ENCODE results near the gene PRKCE. TPM values are rescaled to one million over a fixed set of nuclear protein-coding genes. Genes with fewer than 3 reads are reported as not detected.

Gene PRKCE
- total and polyA plus RNA-seq, 2 donors (not counting 3 experiments of a cell fraction or from before 2014, with no cell fraction given) = 27.9 to 33.9 TPM

DNA sequence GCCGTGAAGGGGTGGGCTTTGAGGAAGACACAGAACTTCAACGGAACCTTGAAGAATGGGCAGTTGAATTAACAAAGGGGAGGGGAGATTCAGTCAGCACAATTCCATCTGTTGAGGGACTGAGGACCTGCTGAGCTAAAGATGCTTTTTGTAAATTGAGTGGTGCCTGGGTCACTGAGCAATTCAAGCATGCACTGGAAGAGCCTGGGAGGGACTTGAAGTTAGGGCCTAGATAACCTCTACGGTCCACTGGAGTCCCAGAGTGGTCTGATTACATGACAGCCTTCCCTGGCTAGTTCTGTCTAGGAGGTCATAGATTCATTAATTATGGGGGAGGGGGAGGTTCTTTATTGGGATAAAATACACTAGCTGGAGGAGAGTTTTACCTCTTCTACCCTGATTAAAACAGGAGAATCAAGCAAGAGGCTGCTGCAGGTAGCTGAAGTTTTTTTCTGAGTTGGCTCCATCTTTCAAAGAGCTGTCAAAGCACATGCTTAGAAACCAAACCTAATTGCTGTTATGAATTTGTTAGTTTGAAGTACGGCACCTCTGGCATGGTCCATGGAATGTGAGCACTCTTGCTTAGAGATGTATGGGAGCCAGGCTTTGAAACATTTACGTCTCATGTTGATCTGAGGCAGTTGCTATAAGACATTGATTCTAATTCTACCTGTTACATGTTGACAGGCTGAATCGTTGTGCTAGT, 290.2 kb downstream of the PRKCE start:
- TF ChIP-seq MYC (IDR thresholded peaks at IDR 0.05; ENCODE audit: low read depth, low read length) = no peak
- TF ChIP-seq, protein P1, sequence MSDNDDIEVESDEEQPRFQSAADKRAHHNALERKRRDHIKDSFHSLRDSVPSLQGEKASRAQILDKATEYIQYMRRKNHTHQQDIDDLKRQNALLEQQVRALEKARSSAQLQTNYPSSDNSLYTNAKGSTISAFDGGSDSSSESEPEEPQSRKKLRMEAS (IDR thresholded peaks at IDR 0.05; ENCODE audit: insufficient read depth, insufficient read length) = no peak
- no peak for TF ChIP-seq GATA2 (IDR thresholded peaks at IDR 0.05; ENCODE audit: insufficient read depth, insufficient read length, low read depth, low read length)
- TF ChIP-seq FOS (IDR thresholded peaks at IDR 0.05; ENCODE audit: borderline replicate concordance, insufficient read depth, low read length) = no peak
- no peak for TF ChIP-seq EZH2 (IDR thresholded peaks at IDR 0.05; ENCODE audit: borderline replicate concordance, low read depth, low read length, severe bottlenecking)
- no peak for TF ChIP-seq POLR2A (IDR thresholded peaks at IDR 0.05; ENCODE audit: low read depth, low read length)
- TF ChIP-seq, protein P2, sequence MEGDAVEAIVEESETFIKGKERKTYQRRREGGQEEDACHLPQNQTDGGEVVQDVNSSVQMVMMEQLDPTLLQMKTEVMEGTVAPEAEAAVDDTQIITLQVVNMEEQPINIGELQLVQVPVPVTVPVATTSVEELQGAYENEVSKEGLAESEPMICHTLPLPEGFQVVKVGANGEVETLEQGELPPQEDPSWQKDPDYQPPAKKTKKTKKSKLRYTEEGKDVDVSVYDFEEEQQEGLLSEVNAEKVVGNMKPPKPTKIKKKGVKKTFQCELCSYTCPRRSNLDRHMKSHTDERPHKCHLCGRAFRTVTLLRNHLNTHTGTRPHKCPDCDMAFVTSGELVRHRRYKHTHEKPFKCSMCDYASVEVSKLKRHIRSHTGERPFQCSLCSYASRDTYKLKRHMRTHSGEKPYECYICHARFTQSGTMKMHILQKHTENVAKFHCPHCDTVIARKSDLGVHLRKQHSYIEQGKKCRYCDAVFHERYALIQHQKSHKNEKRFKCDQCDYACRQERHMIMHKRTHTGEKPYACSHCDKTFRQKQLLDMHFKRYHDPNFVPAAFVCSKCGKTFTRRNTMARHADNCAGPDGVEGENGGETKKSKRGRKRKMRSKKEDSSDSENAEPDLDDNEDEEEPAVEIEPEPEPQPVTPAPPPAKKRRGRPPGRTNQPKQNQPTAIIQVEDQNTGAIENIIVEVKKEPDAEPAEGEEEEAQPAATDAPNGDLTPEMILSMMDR (IDR thresholded peaks at IDR 0.05; ENCODE audit: extremely low read depth in 1 of 2, insufficient read depth in 1 of 2, low read depth in 1 of 2, low read length in 2 of 2) = no peak
- TF ChIP-seq JUN (IDR thresholded peaks at IDR 0.05; ENCODE audit: borderline replicate concordance, insufficient read depth, insufficient read length, low read depth) = no peak
- no peak for TF ChIP-seq POLR2AphosphoS5 (IDR thresholded peaks at IDR 0.05; ENCODE audit: insufficient read depth, low read depth, low read length)
- peak; percentile 28 for FAIRE-seq
- peak overlapping the region; percentile 41 for H3K27ac ChIP-seq (ENCODE audit: insufficient read depth, low read depth, low read length)
- no TSS peak for BruUV-seq (replicated peaks)
- ChIA-PET POLR2A (no interaction called here), CTCF (interaction anchor here (1.7 to 1.9 kb wide), 2 partner anchors 163 to 356 kb away, joined by 4 to 6 read pairs; no protein-coding TSS in a partner anchor)
- H3K9ac ChIP-seq (replicated peaks; ENCODE audit: extremely low read depth, insufficient read depth, low read length) = no peak overlapping the region
- H3K79me2 ChIP-seq (ENCODE audit: control insufficient read depth, insufficient read depth, low read length) = no peaks in the 10 kb centered on the region
- H2AFZ ChIP-seq (ENCODE audit: low read depth, low read length) = no peak overlapping the region
- H3K9me3 ChIP-seq (replicated peaks; ENCODE audit: control insufficient read depth, insufficient read depth, low read length) = no peaks in the 10 kb centered on the region
- H4K20me1 ChIP-seq (replicated peaks; ENCODE audit: control insufficient read depth, extremely low read depth, insufficient read depth, low read length) = no peaks in the 10 kb centered on the region
- no peak overlapping the region for H3K4me3 ChIP-seq (replicated peaks in 1 of 3; ENCODE audit: insufficient read depth in 1 of 3, low read depth in 1 of 3, low read length in 3 of 3)
- no peaks in the 10 kb centered on the region for H3K36me3 ChIP-seq (ENCODE audit: control insufficient read depth in 2 of 2, extremely low read depth in 1 of 2, insufficient read depth in 2 of 2, low read length in 2 of 2)
- H3K4me2 ChIP-seq (ENCODE audit: insufficient read depth, low read length) = no peak overlapping the region
- dilution Hi-C loops (cut with MboI; ENCODE audit: extremely low pct_ligation_motif_present, low sequenced_read_pairs) (no loop called here), intact Hi-C loops (cut with micrococcal nuclease) (no loop called here)
- DNase-seq (ENCODE audit: low read depth, low spot score) = no peak
- H3K9me1 ChIP-seq (replicated peaks; ENCODE audit: control insufficient read depth, extremely low read depth, insufficient read depth, low read length) = no peaks in the 10 kb centered on the region
- H3K4me1 ChIP-seq (ENCODE audit: control insufficient read depth, extremely low read depth, insufficient read depth, low read length) = peaks cover 51% of the 10 kb centered on the region
- no peaks in the 10 kb centered on the region for H3K27me3 ChIP-seq (ENCODE audit: control insufficient read depth in 2 of 2, insufficient read depth in 2 of 2, low read length in 2 of 2)
